NT2/D1 (cell line): Measurements from ENCODE around the gene LINGO1.

Source experiments
- DNase-seq: peaks from one replicate; pipeline ENCODE4 v3.0.0-alpha.2; 2011; ENCODE audit warnings: low read depth, low spot score
- H3K27me3 ChIP-seq: 2 replicates; pipeline ENCODE4 v1.6.0; 2011; ENCODE audit warnings: mild to moderate bottlenecking; ENCODE audit not compliant: insufficient read length, insufficient read depth
- H3K36me3 ChIP-seq: 2 replicates; pipeline ENCODE4 v1.6.1; 2011; ENCODE audit warnings: mild to moderate bottlenecking, low read length, mixed read lengths; ENCODE audit not compliant: insufficient read depth, insufficient read length
- H3K4me1 ChIP-seq: 2 replicates; pipeline ENCODE4 v1.5.1; 2011; ENCODE audit not compliant: insufficient read depth, insufficient read length
- H3K4me3 ChIP-seq: 2 replicates; pipeline ENCODE4 v1.5.1; 2011; ENCODE audit warnings: low read depth; ENCODE audit not compliant: insufficient read length
- H3K9ac ChIP-seq: 2 replicates; pipeline ENCODE4 v1.6.0; 2011; ENCODE audit warnings: low read depth; ENCODE audit not compliant: insufficient read length
- H3K9me3 ChIP-seq: 2 replicates; pipeline ENCODE4 v1.5.1; 2011; ENCODE audit warnings: mild to moderate bottlenecking, low read length; ENCODE audit not compliant: insufficient read depth
- SUZ12 ChIP-seq: IDR thresholded peaks from 2 replicates; pipeline ENCODE4 v1.6.1; 2011; ENCODE audit not compliant: insufficient read length, insufficient read depth; ENCODE audit errors: extremely low read depth
- YY1 ChIP-seq: IDR thresholded peaks from 2 replicates; pipeline ENCODE4 v1.6.1; 2011; ENCODE audit not compliant: insufficient read length, insufficient read depth
- ZNF274 ChIP-seq: IDR thresholded peaks from 2 replicates; pipeline ENCODE4 v1.6.1; 2011; ENCODE audit warnings: mild to moderate bottlenecking, low read depth, low read length

Gene LINGO1

DNA sequence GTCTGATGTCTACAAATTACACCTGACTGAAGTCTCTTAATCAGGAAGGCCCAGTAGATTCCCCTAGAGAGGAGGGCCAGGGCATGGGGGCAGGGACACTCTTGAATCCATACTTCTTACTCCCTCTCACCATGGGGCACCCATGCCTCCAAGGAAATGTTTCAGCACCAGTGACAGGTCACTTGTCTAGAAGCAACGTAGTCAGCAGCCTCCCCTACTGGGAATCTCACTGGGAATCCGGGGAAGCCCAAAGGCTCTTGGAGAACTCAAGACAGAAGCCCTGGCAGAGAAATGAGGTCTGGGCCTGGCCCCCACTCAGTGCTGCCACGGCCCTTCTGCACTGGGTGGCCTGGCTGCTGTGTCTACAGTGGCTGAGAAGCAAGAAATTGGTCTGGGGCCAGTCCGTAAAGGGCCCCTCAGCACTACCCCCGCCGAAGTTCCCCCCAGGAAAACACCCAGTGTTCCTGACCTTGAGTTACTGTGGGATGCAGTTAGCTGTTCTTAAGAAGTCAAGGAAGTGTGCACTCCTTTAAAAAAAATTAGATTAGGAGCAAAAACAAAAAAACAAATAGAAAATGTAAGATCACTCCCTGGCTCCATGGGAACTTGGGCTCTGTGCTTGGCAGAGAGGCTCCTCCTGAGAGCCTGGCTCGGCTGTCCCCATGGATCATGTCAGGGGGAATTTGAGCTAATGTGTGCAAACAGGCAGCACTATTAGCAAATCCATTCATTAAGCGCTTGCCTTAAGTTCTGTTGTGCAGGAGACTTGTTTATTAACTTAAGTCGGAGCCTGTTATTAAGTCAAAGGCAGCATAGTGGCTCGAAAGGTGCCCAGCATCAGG lies 5.4 kb upstream of the LINGO1 start:
- Histone ChIP-seq H3K9me3 (no peaks in the 10 kb centered on the region), H3K9ac (no peak overlapping the region), H3K4me1 (peaks cover 40% of the 10 kb centered on the region), H3K27me3 (peaks cover 64% of the 10 kb centered on the region), H3K36me3 (no peaks in the 10 kb centered on the region), H3K4me3 (no peak overlapping the region)
- no peak for DNase-seq
- no peak for TF ChIP-seq ZNF274
- TF ChIP-seq YY1 = no peak
- TF ChIP-seq SUZ12 = no peak

DNA sequence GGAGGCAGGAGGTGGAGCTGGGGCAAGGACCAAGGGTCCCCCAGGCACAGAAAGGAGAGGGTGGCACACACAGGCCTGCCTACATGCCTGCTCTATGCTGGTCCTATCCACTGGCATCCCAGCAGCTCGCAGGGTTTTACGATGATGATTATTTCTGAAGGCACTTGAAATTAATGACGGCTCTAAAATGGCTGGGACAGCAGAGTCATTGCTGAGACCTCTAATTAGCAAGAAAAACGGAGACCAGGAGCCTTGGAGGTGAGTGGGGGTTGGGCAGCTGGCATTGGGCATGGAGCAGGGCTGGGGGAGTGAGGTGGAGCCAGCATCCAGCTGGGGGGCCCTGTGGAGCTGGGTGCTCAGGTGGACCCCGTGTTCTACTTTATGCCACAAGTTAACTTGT lies 3.5 kb upstream of the LINGO1 start:
- H3K27me3 ChIP-seq = peaks cover 60% of the 10 kb centered on the region
- no peak for DNase-seq
- peaks cover 32% of the 10 kb centered on the region for H3K4me1 ChIP-seq
- no peak overlapping the region for H3K4me3 ChIP-seq
- H3K9me3 ChIP-seq = no peaks in the 10 kb centered on the region
- H3K36me3 ChIP-seq = no peaks in the 10 kb centered on the region
- TF ChIP-seq ZNF274 = no peak
- no peak for TF ChIP-seq SUZ12
- TF ChIP-seq YY1 = no peak
- H3K9ac ChIP-seq = no peak overlapping the region

DNA sequence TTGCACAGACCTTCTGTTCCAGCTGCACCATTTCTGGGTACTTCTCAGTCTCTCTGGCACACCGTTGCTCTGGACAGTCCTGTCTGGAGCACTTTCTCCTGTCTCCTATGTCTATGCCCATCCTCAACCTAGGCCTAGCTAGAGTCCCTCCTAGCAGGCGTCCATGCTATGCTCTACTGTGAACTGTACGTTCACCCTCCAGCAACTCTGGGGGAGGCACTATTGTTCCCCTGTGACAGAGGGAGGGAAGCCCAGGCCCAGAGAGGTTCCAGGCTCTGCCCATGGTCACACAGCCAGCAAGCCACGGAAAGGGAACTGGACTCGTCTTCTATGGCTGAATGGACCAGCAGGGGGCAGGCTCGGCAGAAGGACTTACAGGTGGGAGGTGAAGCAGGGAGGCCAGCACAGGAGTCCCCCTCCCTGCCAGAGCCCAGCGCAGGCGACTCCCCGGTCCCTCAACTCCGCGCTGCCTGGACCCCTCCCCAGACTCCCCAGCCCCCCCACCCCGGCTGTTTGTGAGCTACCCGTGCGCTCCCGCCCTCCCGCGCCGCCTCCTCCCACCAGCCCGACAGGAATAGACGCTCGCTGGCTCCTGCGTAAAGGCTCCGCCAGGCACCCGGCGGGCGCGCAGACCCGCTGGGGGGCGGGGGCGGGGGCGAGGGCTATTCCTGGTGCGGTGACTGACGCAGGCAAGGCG lies 1.7 kb upstream of the LINGO1 start:
- peak; percentile 93 for DNase-seq
- peak overlapping the region; percentile 69 for H3K9ac ChIP-seq

DNA sequence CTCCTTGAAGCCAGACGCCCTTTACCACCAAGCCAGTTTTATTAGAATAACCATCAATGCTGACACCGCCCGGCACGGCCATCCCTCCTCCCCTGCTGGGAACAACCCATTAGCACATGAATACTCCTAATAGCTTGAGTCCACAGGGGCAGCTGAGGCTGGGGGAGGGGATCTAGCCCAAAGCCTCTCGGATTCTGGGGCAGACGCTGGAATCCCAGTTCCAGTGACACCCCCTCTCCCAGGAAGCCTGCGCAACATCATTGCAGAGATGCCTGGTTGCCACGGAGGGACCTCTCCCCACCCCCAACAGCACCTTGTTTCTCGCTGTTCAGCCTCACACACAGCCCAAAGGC lies 1.2 kb upstream of the LINGO1 start:
- Histone ChIP-seq H3K27me3 (peaks cover 39% of the 10 kb centered on the region), H3K4me1 (peaks cover 47% of the 10 kb centered on the region), H3K36me3 (no peaks in the 10 kb centered on the region), H3K4me3 (peak overlapping the region; percentile 57), H3K9ac (peak overlapping the region; percentile 89), H3K9me3 (no peaks in the 10 kb centered on the region)
- peak; percentile 97 for DNase-seq
- TF ChIP-seq ZNF274 (no peak), SUZ12 (no peak), YY1 (no peak)

More for the DNA sequence above, 1.7 kb upstream of the LINGO1 start:
- no peaks in the 10 kb centered on the region for H3K9me3 ChIP-seq
- peaks cover 47% of the 10 kb centered on the region for H3K4me1 ChIP-seq
- H3K36me3 ChIP-seq = no peaks in the 10 kb centered on the region
- peak overlapping the region; percentile 33 for H3K4me3 ChIP-seq
- no peak for TF ChIP-seq SUZ12
- TF ChIP-seq ZNF274 = no peak
- TF ChIP-seq YY1 = no peak
- H3K27me3 ChIP-seq = peaks cover 44% of the 10 kb centered on the region

DNA sequence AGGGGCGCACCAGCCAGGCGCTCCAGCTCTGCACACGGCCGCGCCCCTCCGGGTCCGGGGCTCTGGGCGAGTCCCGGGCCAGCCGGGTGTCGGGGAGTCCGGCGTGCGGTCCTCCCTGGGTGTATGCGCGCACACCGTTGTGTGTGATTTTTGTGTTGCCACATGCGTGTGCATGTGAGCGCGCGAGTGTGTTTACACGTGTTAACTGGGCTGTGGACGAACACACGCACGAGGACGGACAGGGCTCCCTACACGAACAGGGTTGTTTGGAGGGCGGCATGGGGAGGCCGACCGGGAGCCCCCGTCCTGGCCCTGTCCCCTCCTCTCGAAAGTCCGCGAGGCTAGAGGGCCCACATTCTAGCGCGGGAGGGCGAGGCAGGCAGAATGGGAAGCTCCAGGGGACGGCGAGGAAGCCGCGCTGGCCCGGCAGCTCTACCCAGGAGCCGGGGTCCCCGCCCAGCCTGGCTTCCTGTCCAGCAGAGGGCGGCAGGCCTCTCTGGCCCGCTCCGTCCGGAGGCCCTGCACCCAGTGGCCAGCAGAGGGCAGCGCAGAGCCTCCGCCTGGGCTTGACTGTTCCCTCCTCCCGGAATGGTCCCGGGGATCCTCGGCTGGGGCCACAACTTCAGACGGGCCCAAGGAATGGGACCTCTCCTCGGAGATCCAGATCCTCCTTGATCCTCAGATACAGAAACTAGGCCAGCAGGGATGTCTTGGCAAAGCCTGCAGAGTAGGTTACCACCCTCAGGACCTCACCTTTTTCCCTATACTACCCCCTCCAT lies 611 bp upstream of the LINGO1 start:
- Histone ChIP-seq H3K27me3 (peaks cover 36% of the 10 kb centered on the region), H3K36me3 (no peaks in the 10 kb centered on the region), H3K4me3 (peak overlapping the region; percentile 57), H3K9me3 (no peaks in the 10 kb centered on the region), H3K9ac (peak overlapping the region; percentile 89), H3K4me1 (peaks cover 47% of the 10 kb centered on the region)
- DNase-seq = peak; percentile 93
- TF ChIP-seq YY1 (no peak), SUZ12 (no peak), ZNF274 (no peak)

DNA sequence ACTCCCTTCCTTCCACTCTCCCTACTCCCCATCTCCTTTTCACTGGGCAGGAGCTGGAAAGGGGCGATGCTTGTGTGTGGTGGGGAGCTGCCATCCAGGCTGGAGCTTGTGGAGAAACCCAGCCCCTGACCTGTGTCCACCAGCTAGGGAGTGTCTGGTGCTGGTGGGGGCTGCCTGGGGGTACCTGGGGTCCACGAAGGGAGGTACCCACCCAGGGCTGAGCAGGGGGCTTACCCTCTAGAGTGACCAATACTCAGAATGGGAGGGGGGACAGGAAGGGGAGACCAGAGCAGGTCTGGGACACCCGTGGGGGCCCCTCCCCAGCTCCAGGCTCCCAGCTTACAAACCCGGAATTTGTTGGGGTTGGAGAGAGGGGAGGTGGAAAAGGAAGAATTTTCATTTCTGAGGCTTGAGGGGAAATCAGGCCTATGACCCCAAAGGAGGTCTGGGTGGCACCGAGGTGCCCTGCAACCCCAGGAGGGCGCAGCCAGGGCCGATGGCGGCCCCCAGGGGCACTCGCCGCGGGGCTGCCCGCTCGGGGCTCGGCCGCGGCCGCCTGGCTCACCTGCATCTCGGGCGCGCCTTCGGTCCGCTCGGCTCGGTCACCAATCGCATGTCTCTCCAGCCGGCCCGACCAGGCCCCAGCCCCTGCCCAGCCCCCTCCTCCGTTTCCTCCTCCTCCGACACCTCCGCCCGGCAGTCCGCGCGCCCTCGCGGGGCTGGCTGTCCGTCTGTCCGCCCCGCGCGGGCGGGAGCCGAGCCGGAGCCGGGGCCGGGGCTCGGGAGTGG lies 773 bp downstream of the LINGO1 start:
- Histone ChIP-seq H3K27me3 (peaks cover 30% of the 10 kb centered on the region), H3K9ac (peak overlapping the region; percentile 88), H3K9me3 (no peaks in the 10 kb centered on the region), H3K4me3 (peak overlapping the region; percentile 61), H3K36me3 (no peaks in the 10 kb centered on the region), H3K4me1 (peaks cover 41% of the 10 kb centered on the region)
- DNase-seq = no peak
- TF ChIP-seq YY1 = no peak
- no peak for TF ChIP-seq ZNF274
- no peak for TF ChIP-seq SUZ12
